Esophagus squamous epithelium (tissue), 5 donors: Measurements from ENCODE around the gene PDS5A. TPM values are rescaled to one million over a fixed set of nuclear protein-coding genes. Genes with fewer than 3 reads are reported as not detected.

Source experiments
- DNase-seq: peaks from one replicate; lab custom pipeline; 2025; lab: John Stamatoyannopoulos, UW
- H3K27ac ChIP-seq, 4 donors: fragments of 200-600 bp; sonication (generic); one replicate each; pipeline ENCODE4 v1.5.1; 2016 to 2019; ENCODE audit warnings: mild to moderate bottlenecking in 1 of 4
- H3K27me3 ChIP-seq, 4 donors: fragments of 200-600 bp; sonication (generic); 1 replicate in 3 of 4; 2 replicates in 1 of 4; pipeline versions ENCODE4 v1.5.1 to v1.6.0; 2017 to 2021; ENCODE audit warnings: antibody characterized with exemption in 1 of 4
- H3K36me3 ChIP-seq, 3 donors: fragments of 200-600 bp; sonication (generic); one replicate each; pipeline ENCODE4 v1.5.1; 2016 to 2019
- H3K4me1 ChIP-seq, 3 donors: fragments of 200-600 bp; sonication (generic); one replicate each; pipeline ENCODE4 v1.5.1; 2017 to 2019
- H3K4me3 ChIP-seq, 4 donors: fragments of 200-600 bp; sonication (generic); 1 replicate in 3 of 4; 2 replicates in 1 of 4; pipeline ENCODE4 v1.5.1; 2016 to 2019; ENCODE audit warnings: mild to moderate bottlenecking in 2 of 4, moderate library complexity in 1 of 4
- H3K9me3 ChIP-seq, 3 donors: fragments of 200-600 bp; sonication (generic); one replicate each; pipeline ENCODE4 v1.5.1; 2016 to 2019
- POLR2A ChIP-seq, 4 donors: fragments of 450-650 bp; IDR thresholded peaks; one replicate each; pipeline ENCODE4 v1.6.1; 2017; ENCODE audit warnings: antibody characterized with exemption in 4 of 4, mild to moderate bottlenecking in 4 of 4, moderate library complexity in 3 of 4
- WGBS, 2 donors: methylation state at CpG; one replicate each; pipeline ENCODE4 v1.1.5; 2018; 5-methylcytosine and 5-hydroxymethylcytosine counted together
- intact Hi-C: fragments of 100-400 bp; cut with DNase I; formaldehyde crosslinking; loops from one replicate; pipeline ENCODE4 v1.15.0; 2022
- total RNA-seq, 4 donors: library from RNA; depleted of rRNA; stranded (reverse); fragments of >200 nt; gene quantifications; one replicate each; pipeline ENCODE4 v1.1.0, GENCODE V29; 2016
- TF ChIP-seq, protein P1 (sequence below), 6 experiments: fragments of 450-650 bp in 4 of 6; fragments of 200-600 bp in 2 of 6; sonication (generic) in 2 of 6; IDR thresholded peaks; one replicate each; pipeline ENCODE4 v1.5.1; 2016 to 2019; ENCODE audit warnings: antibody characterized with exemption in 6 of 6, mild to moderate bottlenecking in 4 of 6, moderate library complexity in 4 of 6
- donor health status: DM: yes; HTN: yes; CAD: no.

PDS5A gene
- total RNA-seq, 4 donors from 2014 or later, result 49.1 to 70.2 (median 59.6) TPM

DNA sequence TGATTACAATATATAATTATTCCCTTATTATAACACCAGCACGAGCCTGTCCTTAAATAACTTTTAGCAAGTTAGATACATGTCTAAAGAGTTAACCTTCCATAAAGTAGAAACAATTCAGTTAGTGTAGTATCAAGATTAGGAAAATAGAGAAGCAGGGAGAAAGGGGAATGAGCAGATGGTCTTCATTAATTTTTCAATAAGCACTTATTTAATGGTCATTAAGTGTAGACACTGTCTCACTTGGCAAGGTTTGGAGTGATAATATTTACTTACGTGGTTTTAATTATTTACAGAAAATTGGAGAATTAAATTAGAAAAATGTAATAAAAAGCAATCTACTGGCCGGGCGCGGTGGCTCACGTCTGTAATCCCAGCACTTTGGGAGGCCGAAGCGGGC lies 99.7 kb downstream of the PDS5A start:
- H3K4me1 ChIP-seq, result no peaks in the 10 kb centered on the region
- no peaks in the 10 kb centered on the region for H3K9me3 ChIP-seq
- intact Hi-C loops, result loop anchor here (10.0 kb wide), 1 partner anchor 77 kb away; no protein-coding TSS in a partner anchor
- peaks cover 0 to 100% (median 10%) of the 10 kb centered on the region in 3 donors for H3K36me3 ChIP-seq
- no peaks in the 10 kb centered on the region for H3K27me3 ChIP-seq
- no peak overlapping the region for H3K27ac ChIP-seq
- H3K4me3 ChIP-seq, result no peak overlapping the region
- WGBS, 2 donors, result 89 to 93% methylated on average over 8 of the region's 8 CpGs
- no peak for TF ChIP-seq POLR2A (IDR thresholded peaks at IDR 0.05)
- TF ChIP-seq, protein P1, sequence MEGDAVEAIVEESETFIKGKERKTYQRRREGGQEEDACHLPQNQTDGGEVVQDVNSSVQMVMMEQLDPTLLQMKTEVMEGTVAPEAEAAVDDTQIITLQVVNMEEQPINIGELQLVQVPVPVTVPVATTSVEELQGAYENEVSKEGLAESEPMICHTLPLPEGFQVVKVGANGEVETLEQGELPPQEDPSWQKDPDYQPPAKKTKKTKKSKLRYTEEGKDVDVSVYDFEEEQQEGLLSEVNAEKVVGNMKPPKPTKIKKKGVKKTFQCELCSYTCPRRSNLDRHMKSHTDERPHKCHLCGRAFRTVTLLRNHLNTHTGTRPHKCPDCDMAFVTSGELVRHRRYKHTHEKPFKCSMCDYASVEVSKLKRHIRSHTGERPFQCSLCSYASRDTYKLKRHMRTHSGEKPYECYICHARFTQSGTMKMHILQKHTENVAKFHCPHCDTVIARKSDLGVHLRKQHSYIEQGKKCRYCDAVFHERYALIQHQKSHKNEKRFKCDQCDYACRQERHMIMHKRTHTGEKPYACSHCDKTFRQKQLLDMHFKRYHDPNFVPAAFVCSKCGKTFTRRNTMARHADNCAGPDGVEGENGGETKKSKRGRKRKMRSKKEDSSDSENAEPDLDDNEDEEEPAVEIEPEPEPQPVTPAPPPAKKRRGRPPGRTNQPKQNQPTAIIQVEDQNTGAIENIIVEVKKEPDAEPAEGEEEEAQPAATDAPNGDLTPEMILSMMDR (IDR thresholded peaks at IDR 0.05), result no peak
- no peak for DNase-seq

DNA sequence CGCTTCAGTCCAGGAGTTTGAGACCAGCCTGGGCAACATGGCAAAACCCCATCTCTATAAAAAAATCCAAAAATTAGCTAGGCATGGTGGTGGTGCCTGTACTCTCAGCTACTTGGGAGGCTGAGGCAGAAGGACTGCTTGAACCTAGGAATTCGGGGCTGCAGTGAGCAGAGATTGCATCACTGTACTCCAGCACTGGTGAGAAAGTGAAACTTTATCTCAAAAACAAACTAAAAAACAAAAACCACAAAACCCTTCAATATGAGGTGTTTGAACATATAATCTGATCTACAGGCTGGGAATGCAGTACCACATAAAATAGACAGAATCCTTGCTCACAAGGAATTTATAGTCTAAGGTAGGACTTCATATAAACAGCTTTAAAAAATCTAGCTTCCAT lies 103.9 kb downstream of the PDS5A start:
- no peaks in the 10 kb centered on the region for H3K9me3 ChIP-seq
- peaks cover 0 to 100% (median 18%) of the 10 kb centered on the region in 3 donors for H3K36me3 ChIP-seq
- TF ChIP-seq, protein P1 (IDR thresholded peaks at IDR 0.05), result no peak
- no peak for TF ChIP-seq POLR2A (IDR thresholded peaks at IDR 0.05)
- no peak overlapping the region for H3K4me3 ChIP-seq
- no peaks in the 10 kb centered on the region for H3K27me3 ChIP-seq
- H3K27ac ChIP-seq, result no peak overlapping the region
- intact Hi-C loops, result loop anchor here (10.0 kb wide), 1 partner anchor 81 kb away; no protein-coding TSS in a partner anchor
- H3K4me1 ChIP-seq, result no peaks in the 10 kb centered on the region
- 81 to 83% methylated on average over 2 of the region's 2 CpGs for WGBS, 2 donors
- DNase-seq, result no peak

DNA sequence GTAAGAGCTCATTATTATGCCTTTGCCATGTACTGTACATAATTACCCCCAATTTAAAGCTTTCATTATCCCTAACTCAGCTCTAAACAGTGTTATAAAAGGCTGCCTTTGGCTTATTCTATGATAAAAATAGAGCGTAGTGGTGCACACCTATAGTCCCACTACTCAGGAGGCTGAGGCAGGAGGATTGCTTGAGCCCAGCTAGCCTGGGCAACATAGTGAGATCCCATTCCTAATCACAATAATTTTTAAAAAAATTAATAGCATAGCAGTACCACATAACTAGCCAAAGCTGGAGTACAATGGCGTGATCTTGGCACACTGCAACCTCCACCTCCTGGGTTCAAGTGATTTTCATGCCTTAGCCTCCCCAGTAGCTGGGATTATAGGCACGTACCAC lies 112.4 kb downstream of the PDS5A start:
- no peaks in the 10 kb centered on the region for H3K4me1 ChIP-seq
- H3K27me3 ChIP-seq, result no peaks in the 10 kb centered on the region
- H3K36me3 ChIP-seq, result peaks cover 5 to 98% (median 35%) of the 10 kb centered on the region in 3 donors
- intact Hi-C loops, result no loop called here
- H3K27ac ChIP-seq, result no peak overlapping the region
- no peak overlapping the region for H3K4me3 ChIP-seq
- 95 to 96% methylated on average over 3 of the region's 3 CpGs for WGBS, 2 donors
- TF ChIP-seq, protein P1 (IDR thresholded peaks at IDR 0.05), result no peak
- TF ChIP-seq POLR2A (IDR thresholded peaks at IDR 0.05), result no peak
- H3K9me3 ChIP-seq, result no peaks in the 10 kb centered on the region
- DNase-seq, result no peak

DNA sequence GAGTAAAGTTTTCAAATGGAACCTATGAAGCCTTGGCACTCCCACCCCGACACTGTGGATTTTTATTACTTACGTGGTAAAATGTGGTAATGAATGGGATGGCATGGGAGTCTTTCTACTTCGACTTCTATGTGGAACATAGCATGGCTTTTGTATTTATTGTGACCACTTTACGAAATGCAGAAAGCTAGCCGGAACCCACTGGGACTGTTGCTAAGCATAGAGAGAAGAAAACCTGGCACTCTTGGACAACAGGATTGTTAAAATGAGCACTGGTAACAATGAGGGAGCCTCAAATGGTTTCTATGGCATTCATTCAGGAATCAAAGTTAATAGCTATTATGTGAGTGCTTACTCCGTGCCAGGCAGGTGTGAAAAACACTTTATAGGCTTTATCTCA lies 113.3 kb downstream of the PDS5A start:
- no peak overlapping the region for H3K27ac ChIP-seq
- H3K36me3 ChIP-seq, result peaks cover 5 to 98% (median 37%) of the 10 kb centered on the region in 3 donors
- H3K4me3 ChIP-seq, result no peak overlapping the region
- H3K27me3 ChIP-seq, result no peaks in the 10 kb centered on the region
- DNase-seq, result no peak
- no peak for TF ChIP-seq POLR2A (IDR thresholded peaks at IDR 0.05)
- TF ChIP-seq, protein P1 (IDR thresholded peaks at IDR 0.05), result no peak
- intact Hi-C loops, result no loop called here
- no peaks in the 10 kb centered on the region for H3K4me1 ChIP-seq
- no peaks in the 10 kb centered on the region for H3K9me3 ChIP-seq
- 94 to 97% methylated on average over 6 of the region's 6 CpGs for WGBS, 2 donors

DNA sequence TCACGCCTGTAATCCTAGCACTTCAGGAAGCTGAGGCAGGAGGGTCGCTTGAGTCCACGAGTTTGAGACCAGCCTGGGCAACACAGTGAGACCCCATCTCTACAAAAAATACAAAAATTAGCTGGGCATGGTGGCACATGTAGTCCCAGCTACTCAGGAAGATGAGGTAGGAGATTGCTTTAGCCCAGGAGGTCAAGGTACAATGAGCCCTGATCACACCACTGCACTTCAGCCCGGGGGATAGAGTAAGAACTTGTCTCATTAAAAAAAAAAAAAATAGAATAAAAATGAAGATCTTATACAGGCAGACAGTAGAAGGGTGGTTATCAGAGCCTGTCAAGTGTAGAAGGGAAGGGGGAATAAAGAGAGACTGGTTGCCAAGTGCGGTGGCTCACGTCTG lies 116.9 kb downstream of the PDS5A start:
- DNase-seq, result no peak
- intact Hi-C loops, result no loop called here
- peaks cover 0 to 8% (median 0%) of the 10 kb centered on the region in 3 donors for H3K4me1 ChIP-seq
- peaks cover 1 to 94% (median 20%) of the 10 kb centered on the region in 3 donors for H3K36me3 ChIP-seq
- no peak overlapping the region for H3K27ac ChIP-seq
- H3K4me3 ChIP-seq, result no peak overlapping the region
- peaks cover 0 to 4% (median 0%) of the 10 kb centered on the region in 3 donors for H3K9me3 ChIP-seq
- no peaks in the 10 kb centered on the region for H3K27me3 ChIP-seq
- TF ChIP-seq, protein P1 (IDR thresholded peaks at IDR 0.05), result no peak
- no peak for TF ChIP-seq POLR2A (IDR thresholded peaks at IDR 0.05)
- WGBS, 2 donors, result 92 to 96% methylated on average over 6 of the region's 6 CpGs
